ENCODE results near the gene ATP2A2.
A peak's percentile ranks its signal among the peaks of the same experiment; 100 is the strongest.
"Not testable (repeated sequence)": the region's sequence is repeated elsewhere in the genome, so short reads cannot be mapped to it uniquely, and the experiment has no call there.

The ATP2A2 gene

DNA sequence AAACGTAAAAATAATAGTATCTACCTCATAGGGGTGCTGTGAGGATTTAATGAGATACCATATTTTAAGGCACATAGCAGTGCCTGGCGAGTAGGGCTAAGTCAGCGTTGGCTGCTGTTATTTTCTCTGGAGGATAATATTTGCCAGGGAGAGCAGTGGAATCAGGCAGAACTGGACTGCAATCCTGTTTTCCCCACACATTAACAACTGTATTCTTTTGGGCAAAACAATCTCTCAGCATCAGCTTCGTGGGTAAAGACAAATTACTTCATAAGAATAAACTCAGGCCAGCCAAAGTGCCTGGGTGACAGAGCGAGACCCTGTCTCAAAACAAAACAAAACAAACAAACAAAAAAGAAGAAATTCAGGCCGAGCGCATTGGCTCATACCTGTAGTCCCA, 29.7 kb upstream of the ATP2A2 start:
- H3K9me3 ChIP-seq (ENCODE audit: control insufficient read depth, insufficient read depth, low read length): no peaks in the 10 kb centered on the region
- H3K9ac ChIP-seq (ENCODE audit: low read depth, low read length): no peak overlapping the region
- H3K36me3 ChIP-seq (ENCODE audit: insufficient read depth, low read length): no peaks in the 10 kb centered on the region
- no peaks in the 10 kb centered on the region for H3K4me1 ChIP-seq (ENCODE audit: insufficient read depth, low read length)

DNA sequence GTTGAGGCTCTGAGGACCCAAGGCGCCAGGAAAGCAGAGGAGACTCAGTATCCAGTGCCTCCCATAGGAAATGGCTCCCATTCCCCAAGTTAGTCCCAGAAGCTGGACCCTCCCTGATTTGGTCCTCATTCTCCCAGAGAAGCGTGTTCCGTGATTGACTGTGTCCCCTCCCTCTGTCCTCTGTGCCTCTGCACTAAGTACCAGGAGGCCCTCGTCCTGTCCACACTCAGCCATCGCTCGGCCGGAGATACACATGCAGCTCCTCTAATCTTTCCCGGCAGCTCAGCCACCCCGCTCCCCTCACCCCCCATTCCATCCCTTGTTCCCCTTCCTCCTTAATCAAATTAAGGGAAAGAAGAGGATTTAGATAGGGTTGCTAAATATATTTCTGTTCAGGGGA, 28.3 kb upstream of the ATP2A2 start:
- H3K9ac ChIP-seq (ENCODE audit: low read depth, low read length): no peak overlapping the region
- H3K9me3 ChIP-seq (ENCODE audit: control insufficient read depth, insufficient read depth, low read length): no peaks in the 10 kb centered on the region
- no peaks in the 10 kb centered on the region; the same call in 1 of the 2 replicates for H3K4me1 ChIP-seq (ENCODE audit: insufficient read depth, low read length)
- no peaks in the 10 kb centered on the region for H3K36me3 ChIP-seq (ENCODE audit: insufficient read depth, low read length)

DNA sequence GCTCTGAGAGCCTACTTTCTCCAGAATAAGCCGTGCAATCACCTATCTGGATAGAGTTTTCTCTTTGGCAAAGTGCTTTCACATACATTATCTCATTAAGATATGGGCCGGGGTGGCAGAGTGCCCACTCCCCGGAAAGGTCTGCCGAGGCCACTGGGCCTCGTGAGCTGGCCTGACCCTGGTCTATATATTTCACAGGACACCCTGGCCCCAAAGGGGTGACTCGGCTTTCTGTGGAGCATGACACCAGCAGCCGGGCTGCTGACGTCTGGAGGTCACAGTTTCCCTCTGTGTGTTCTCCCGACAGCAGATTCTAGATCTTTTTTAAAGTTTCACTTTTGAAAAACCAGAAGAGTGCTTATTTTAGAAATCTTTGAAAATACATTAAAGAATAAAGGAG, 27.9 kb upstream of the ATP2A2 start:
- H3K36me3 ChIP-seq (ENCODE audit: insufficient read depth, low read length): no peaks in the 10 kb centered on the region
- no peaks in the 10 kb centered on the region for H3K9me3 ChIP-seq (ENCODE audit: control insufficient read depth, insufficient read depth, low read length)
- H3K9ac ChIP-seq (ENCODE audit: low read depth, low read length): no peak overlapping the region
- H3K4me1 ChIP-seq (ENCODE audit: insufficient read depth, low read length): no peaks in the 10 kb centered on the region; the same call in 1 of the 2 replicates

DNA sequence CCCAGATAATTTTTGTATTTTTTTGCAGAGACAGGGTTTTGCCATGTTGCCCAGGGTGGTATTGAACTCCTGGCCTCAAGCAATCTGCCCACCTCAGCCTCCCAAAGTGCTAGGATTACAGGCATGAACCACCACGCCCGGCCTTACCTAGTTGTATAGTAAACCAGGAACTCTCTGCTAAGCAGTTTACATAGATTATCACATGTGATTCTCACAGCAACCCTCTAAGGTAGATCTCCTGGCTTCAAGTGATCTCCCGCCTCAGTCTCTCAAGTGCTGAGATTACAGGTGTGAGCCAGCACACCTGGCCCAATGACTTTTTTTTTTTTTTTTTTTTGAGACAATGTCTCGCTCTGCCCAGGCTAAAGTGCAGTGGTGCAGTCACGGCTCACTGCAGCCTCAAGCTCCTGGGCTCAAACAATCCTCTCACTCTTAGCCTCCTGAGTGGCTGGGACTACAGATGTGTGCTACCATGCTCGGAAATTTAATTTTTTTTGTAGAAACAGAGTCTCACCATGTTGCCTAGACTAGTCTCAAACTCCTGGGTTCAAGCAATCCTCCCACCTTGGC, 26.0 kb upstream of the ATP2A2 start:
- H3K36me3 ChIP-seq (ENCODE audit: insufficient read depth, low read length): no peaks in the 10 kb centered on the region

DNA sequence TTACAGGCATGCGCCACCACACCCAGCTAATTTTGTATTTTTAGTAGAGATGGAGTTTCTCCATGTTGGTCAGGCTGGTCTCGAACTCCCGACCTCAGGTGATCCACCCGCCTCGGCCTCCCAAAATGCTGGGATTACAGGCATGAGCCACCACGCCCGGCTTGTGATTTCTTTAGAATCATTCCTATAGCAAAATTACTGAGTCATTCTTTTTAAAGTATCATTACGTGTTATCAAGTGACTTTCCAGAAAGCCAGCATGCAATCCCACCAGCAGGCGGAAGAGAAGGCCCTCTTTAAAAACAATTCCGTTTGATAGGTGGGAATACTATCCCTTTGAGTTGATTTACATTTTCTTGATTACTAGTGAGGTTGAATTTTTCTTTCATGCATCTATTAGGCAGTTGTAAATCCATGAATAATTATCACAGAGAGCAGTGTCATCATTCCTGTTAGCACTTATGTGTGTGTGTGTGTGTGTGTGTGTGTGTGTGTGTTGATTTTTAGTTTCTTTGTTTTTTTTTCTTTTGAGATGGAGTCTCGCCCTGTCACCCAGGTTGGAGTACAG, 25.1 kb upstream of the ATP2A2 start:
- H3K9me3 ChIP-seq (ENCODE audit: control insufficient read depth, insufficient read depth, low read length); H3K9ac ChIP-seq (ENCODE audit: low read depth, low read length); H3K4me1 ChIP-seq (ENCODE audit: insufficient read depth, low read length); H3K36me3 ChIP-seq (ENCODE audit: insufficient read depth, low read length): not testable (repeated sequence)

More for the DNA sequence above, 26.0 kb upstream of the ATP2A2 start:
- Histone ChIP-seq H3K9ac (ENCODE audit: low read depth, low read length) (no peak overlapping the region), H3K9me3 (ENCODE audit: control insufficient read depth, insufficient read depth, low read length) (no peaks in the 10 kb centered on the region), H3K4me1 (ENCODE audit: insufficient read depth, low read length) (no peaks in the 10 kb centered on the region; the same call in 1 of the 2 replicates)

DNA sequence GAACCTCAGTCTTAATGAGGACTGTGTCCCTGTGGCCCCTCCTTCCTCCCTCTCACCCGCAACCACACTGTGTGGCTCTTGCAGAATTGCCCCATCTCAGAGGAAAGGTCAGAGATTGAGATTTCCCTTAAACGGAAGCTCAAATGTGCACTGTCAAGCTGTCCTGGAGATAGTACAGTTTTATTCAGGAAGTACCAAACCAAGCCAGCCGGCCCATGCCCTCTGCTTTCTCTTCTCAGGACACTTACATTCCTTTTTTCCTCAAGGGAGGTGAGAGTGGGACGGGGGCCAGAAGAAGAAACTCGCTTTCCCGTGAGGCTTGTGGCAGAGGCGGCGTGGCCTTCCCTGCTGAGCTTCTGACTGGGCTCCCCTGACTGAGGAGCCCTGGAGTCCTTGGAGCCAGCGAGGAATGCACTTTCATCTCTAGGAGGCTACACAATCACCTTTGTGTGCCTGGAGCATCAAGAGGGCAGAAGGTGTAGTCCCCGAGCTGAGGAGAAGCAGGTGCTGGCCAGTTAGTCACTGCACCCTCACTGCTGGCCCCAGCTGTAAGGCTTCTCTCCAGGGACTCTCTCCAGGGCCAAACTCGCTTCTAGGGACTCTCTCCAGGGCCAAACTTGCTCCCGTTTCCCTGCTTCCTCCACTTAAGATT, 24.1 kb upstream of the ATP2A2 start:
- no peak overlapping the region for H3K9ac ChIP-seq (ENCODE audit: low read depth, low read length)
- H3K9me3 ChIP-seq (ENCODE audit: control insufficient read depth, insufficient read depth, low read length): no peaks in the 10 kb centered on the region
- no peaks in the 10 kb centered on the region for H3K36me3 ChIP-seq (ENCODE audit: insufficient read depth, low read length)
- no peaks in the 10 kb centered on the region; the same call in 1 of the 2 replicates for H3K4me1 ChIP-seq (ENCODE audit: insufficient read depth, low read length)

DNA sequence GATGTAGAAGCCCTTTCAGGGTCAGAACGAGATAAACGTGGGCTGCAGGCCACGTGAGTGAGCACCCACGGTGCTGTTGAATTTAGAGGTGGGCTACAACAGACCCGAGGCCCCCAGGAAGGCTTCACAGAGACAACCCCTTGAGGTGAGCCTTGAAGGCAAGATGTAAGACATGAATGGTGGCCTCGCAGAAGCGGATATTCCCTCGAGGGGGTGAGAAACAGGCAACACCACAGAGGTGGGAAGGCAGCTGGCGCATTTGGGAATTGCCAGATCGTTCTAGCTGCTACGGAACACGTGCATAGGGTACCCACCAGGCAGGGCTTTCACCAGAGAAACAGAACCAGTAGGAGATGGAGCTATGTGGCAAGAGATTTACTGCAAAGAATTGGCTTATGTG, 22.6 kb upstream of the ATP2A2 start:
- H3K4me1 ChIP-seq (ENCODE audit: insufficient read depth, low read length): no peaks in the 10 kb centered on the region; the same call in 1 of the 2 replicates
- no peak overlapping the region for H3K9ac ChIP-seq (ENCODE audit: low read depth, low read length)
- H3K36me3 ChIP-seq (ENCODE audit: insufficient read depth, low read length): no peaks in the 10 kb centered on the region
- H3K9me3 ChIP-seq (ENCODE audit: control insufficient read depth, insufficient read depth, low read length): no peaks in the 10 kb centered on the region

DNA sequence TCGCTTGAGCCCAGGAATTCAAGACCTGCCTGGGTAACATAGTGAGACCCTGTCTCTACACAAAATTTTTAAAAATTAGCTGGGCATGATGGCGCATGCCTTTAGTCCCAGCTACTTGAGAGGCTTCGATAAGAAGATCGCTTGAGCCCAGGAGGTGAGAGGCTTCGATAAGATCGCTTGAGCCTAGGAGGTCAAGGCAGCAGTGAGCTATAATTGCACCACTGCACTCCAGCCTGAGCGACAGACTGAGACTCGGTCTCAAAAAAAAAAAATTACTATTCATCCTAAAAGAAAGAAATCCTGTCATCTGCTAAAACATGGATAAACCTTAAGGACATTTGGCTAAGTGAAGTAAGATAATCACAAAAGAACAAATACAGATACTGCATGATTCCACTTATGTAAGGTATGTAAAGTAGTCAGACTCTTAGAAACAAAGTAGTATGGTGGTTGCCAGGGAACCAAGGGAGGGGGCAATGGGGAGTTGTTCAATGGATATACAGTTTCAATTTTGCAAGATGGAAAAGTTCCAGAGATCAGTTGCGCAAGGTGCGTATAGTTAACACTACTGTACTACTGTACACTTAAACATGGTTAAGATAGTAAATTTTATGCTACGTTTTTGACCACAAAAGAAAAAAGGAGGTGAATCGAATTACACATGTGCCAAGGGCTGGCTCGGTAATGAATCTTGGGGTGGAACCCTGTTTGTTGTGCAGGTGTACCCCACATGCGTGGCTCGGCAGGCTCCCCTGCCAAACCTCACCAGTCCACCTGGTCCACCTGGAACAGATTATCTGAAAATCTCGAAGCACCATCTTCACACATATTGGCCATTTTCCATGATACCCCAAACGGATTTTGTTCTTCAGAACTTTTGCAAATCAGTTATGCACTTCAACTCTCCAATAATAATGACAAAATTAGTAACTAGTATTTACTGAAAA, 18.3 kb upstream of the ATP2A2 start:
- Histone ChIP-seq H3K36me3 (ENCODE audit: insufficient read depth, low read length) (no peaks in the 10 kb centered on the region), H3K4me1 (ENCODE audit: insufficient read depth, low read length) (peaks cover 15% of the 10 kb centered on the region), H3K9me3 (ENCODE audit: control insufficient read depth, insufficient read depth, low read length) (no peaks in the 10 kb centered on the region), H3K9ac (ENCODE audit: low read depth, low read length) (no peak overlapping the region)

DNA sequence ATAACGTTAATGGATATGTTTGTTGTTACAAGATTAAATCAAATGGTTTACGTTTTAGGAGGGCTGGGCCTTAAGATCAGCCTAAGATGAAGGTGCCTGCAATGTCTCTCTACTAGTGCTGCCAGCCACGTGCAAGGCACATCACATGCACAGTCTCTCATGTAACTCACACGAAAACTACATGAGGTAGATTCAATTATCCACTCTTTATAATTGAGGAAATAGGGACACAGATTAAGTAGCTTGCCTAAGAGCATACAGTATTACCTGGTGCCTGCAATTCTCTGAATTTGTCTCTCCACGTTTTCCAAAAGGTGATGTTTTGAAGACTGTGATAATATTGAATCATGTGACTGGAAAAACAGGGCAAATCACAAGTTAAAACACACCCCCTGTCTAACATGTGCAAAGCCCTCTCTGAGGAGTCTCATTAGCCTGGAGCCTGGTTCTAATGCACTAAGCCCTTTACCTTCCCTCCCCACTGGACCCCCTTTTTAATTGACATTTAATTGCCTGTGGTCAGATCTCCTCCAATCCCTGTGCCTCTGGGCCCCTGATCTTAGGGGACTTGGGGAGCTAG, 14.6 kb upstream of the ATP2A2 start:
- no peak overlapping the region for H3K9ac ChIP-seq (ENCODE audit: low read depth, low read length)
- no peaks in the 10 kb centered on the region for H3K9me3 ChIP-seq (ENCODE audit: control insufficient read depth, insufficient read depth, low read length)

DNA sequence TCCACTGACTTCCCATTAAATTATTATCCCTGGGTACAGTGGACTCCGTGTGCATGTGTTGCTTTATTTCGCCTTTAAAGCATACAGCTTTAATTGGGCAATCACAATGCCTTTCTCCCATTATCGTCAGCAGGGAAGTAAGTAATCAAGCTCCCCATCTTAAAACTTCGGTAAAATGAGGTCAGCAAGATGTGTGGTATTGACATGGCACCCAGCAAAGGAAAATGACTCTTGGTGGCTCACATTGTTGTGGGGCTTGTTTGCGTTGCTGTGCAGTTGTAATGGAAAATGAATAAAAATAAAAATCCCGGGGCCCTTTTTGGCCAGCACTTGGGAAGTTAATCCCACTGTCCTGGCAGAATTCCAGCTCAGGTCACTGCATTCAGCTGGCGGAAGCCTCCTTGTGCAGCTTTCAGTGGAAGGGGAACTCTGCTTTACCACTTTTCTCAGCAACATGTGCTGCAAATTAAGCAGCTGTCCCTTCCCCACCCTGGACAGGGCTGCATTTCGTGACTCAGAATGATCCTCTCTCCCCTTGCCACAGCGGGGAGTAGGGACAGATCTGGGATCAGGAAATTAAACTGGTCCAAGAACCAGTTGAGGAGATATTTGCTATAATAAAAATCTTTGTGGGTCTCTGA, 13.9 kb upstream of the ATP2A2 start:
- no peak overlapping the region for H3K9ac ChIP-seq (ENCODE audit: low read depth, low read length)
- H3K4me1 ChIP-seq (ENCODE audit: insufficient read depth, low read length): peaks cover 41% of the 10 kb centered on the region

More for the DNA sequence above, 14.6 kb upstream of the ATP2A2 start:
- Histone ChIP-seq H3K4me1 (ENCODE audit: insufficient read depth, low read length) (peaks cover 38% of the 10 kb centered on the region), H3K36me3 (ENCODE audit: insufficient read depth, low read length) (no peaks in the 10 kb centered on the region)

DNA sequence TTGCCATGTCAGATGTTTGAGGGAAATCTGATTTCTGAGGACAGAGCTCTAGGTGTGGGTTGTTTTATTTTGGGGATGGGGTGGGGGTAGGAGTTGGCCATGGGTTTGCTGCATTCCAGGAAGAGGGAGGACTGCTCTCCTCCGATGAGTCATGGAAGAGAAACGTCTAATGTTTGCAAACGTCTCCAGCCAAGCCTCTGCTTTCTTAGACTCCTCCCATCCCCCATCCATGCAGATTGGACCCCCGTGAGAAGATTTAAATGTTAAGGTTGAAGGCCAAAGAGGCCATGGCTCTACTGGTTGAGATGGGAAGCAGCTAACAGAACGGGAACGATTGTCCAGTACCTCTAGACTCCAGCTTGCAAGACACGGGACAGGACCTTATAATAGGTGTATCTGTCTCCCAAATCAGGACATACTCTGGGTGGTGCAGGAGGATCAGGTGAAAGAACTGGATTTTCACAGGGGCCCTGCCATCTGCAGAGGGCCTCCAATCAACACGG, 11.4 kb upstream of the ATP2A2 start:
- H3K36me3 ChIP-seq (ENCODE audit: insufficient read depth, low read length): no peaks in the 10 kb centered on the region
- H3K4me1 ChIP-seq (ENCODE audit: insufficient read depth, low read length): peaks cover 45% of the 10 kb centered on the region
- H3K9ac ChIP-seq (ENCODE audit: low read depth, low read length): peak overlapping the region; percentile 17; the same call in 1 of the 2 replicates
- no peaks in the 10 kb centered on the region for H3K9me3 ChIP-seq (ENCODE audit: control insufficient read depth, insufficient read depth, low read length)

More for the DNA sequence above, 13.9 kb upstream of the ATP2A2 start:
- no peaks in the 10 kb centered on the region for H3K36me3 ChIP-seq (ENCODE audit: insufficient read depth, low read length)
- H3K9me3 ChIP-seq (ENCODE audit: control insufficient read depth, insufficient read depth, low read length): no peaks in the 10 kb centered on the region

DNA sequence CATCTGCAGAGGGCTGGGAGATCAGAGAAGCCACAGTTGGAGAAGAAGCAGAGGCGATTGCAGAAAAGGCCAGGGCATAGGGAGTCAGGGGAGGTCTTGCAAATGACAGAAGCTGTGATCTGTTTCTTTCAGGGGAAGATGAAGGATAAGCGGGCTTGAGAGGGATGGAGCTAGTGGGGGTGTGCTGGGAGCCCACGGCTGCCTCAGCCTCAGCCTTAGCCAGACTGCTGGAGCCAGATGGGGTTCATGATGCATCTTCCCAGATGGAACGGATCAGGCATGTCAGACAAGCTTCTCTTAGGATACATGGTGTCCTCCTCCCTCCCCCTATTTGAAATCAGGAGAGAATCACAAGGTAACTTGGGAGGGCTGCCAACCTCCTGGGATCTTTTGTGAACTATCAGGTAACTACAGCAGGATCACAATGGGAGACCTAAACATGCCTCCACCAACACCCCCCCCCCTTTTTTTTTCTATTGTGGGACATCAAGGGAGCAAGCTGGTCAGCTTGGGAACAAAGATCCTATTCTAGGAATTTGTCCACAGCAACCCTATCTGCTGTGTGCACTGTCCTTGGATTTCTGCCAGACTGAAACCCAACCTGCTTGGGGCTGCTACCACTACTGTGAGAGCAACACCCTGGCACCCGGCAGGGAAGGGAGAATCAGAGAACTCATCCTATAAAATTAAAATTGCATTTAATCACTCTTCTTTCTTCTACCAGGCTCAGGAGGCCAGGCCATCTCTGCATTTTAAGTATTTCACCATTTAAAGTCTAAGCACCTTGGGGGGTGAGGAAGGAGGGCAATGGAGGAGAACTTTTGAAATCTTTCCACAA, 10.7 kb upstream of the ATP2A2 start:
- peaks cover 45% of the 10 kb centered on the region for H3K4me1 ChIP-seq (ENCODE audit: insufficient read depth, low read length)
- peak overlapping the region; percentile 17 for H3K9ac ChIP-seq (ENCODE audit: low read depth, low read length)

DNA sequence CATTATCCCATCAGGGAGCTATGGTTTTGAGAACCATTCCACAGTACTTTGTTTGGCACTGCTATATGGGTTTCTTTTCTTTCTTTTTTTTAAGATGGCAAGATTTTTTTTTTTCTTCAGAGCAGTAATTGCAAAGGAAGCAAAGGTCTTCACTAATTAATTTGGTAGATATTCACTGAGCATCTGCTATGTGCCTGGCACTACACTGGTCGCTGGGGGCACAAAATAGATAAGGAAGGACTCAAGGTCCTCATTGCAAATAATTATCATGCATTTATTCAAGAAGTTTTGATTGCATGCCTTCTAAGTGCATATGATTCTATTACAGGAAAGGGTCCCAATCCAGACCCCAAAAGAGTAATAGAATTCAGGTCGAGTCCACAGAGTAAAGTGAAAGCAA, 10.0 kb upstream of the ATP2A2 start:
- no peaks in the 10 kb centered on the region for H3K36me3 ChIP-seq (ENCODE audit: insufficient read depth, low read length)
- H3K9me3 ChIP-seq (ENCODE audit: control insufficient read depth, insufficient read depth, low read length): no peaks in the 10 kb centered on the region
- no peak overlapping the region for H3K9ac ChIP-seq (ENCODE audit: low read depth, low read length)
- H3K4me1 ChIP-seq (ENCODE audit: insufficient read depth, low read length): peaks cover 45% of the 10 kb centered on the region

More for the DNA sequence above, 10.7 kb upstream of the ATP2A2 start:
- Histone ChIP-seq H3K36me3 (ENCODE audit: insufficient read depth, low read length) (no peaks in the 10 kb centered on the region), H3K9me3 (ENCODE audit: control insufficient read depth, insufficient read depth, low read length) (no peaks in the 10 kb centered on the region)
